Stimulated activated CD4-positive, alpha-beta T cell treated with anti-CD3 and anti-CD28 coated beads, Interleukin-15, amount 100 ng/mL, for 24 hours (primary cell): Measurements from ENCODE around the gene TAF8.

Source experiments
- DNase-seq: peaks from one replicate; pipeline ENCODE4 v3.0.0-alpha.2; 2020

Gene TAF8

GRCh38 chr6:42066156-42066675, 15.9 kb downstream of the TAF8 start:
- DNase-seq: no peak

- DNase-seq: no peak
These were observed 17.8 kb downstream of the TAF8 start for GRCh38 chr6:42068173-42068572.

- no peak for DNase-seq
These were observed 18.7 kb downstream of the TAF8 start for GRCh38 chr6:42068872-42069522.

GRCh38 chr6:42071881-42072583, 21.7 kb downstream of the TAF8 start:
- no peak for DNase-seq

GRCh38 chr6:42073287-42073686, 23.0 kb downstream of the TAF8 start:
- DNase-seq: no peak

- DNase-seq: peak; percentile 77
These were observed 25.0 kb downstream of the TAF8 start for GRCh38 chr6:42075159-42075838.

- DNase-seq: no peak
These were observed 28.1 kb downstream of the TAF8 start for GRCh38 chr6:42078386-42078785.

- no peak for DNase-seq
These were observed 29.7 kb downstream of the TAF8 start for GRCh38 chr6:42079941-42080464.

GRCh38 chr6:42083530-42083929, 33.2 kb downstream of the TAF8 start:
- no peak for DNase-seq

GRCh38 chr6:42084889-42085288, 34.6 kb downstream of the TAF8 start:
- DNase-seq: no peak

GRCh38 chr6:42086046-42087035, 36.0 kb downstream of the TAF8 start:
- no peak for DNase-seq

GRCh38 chr6:42088101-42088591, 37.8 kb downstream of the TAF8 start:
- no peak for DNase-seq

GRCh38 chr6:42090819-42091717, 40.7 kb downstream of the TAF8 start:
- no peak for DNase-seq

GRCh38 chr6:42091718-42092023, 41.3 kb downstream of the TAF8 start:
- no peak for DNase-seq

- no peak for DNase-seq
These were observed 43.4 kb downstream of the TAF8 start for GRCh38 chr6:42093582-42094329.

GRCh38 chr6:42095094-42095493, 44.8 kb downstream of the TAF8 start:
- no peak for DNase-seq

- DNase-seq: no peak
These were observed 45.6 kb downstream of the TAF8 start for GRCh38 chr6:42095776-42096541.

GRCh38 chr6:42099340-42100028, 49.2 kb downstream of the TAF8 start:
- peak; percentile 56 for DNase-seq
